WTC11 (cell line): ENCODE results near the gene SLCO4A1. TPM values are rescaled to one million over a fixed set of nuclear protein-coding genes. Genes with fewer than 3 reads are reported as not detected.

Experiments used
- ATAC-seq: fragments of 200-7000 bp; cut with Tn5 transposase; 2 replicates; pipeline ENCODE4 v1.10.0; 2021; ENCODE audit warnings: mild to moderate bottlenecking, moderate library complexity
- CTCF ChIA-PET: fragments of 300-600 bp; sonication (Branson Sonifier 250); formaldehyde crosslinking; loops from one replicate; lab custom pipeline; 2021; ENCODE audit warnings: antibody characterized with exemption; lab: Charles Lee
- POLR2A ChIA-PET: fragments of 350-600 bp; sonication (Branson Sonifier 250); formaldehyde crosslinking; loops from one replicate; lab custom pipeline; 2021; ENCODE audit warnings: antibody characterized with exemption; lab: Charles Lee
- DNase-seq: peaks from one replicate; pipeline ENCODE4 v3.0.0; 2021; ENCODE audit warnings: low spot score
- H3K27ac Mint-ChIP-seq: 2 replicates; pipeline ENCODE4 v1.8.0; 2021; ENCODE audit warnings: mixed read lengths
- H3K27me3 Mint-ChIP-seq: 2 replicates; pipeline ENCODE4 v1.8.0; 2021; ENCODE audit warnings: low read depth, mild to moderate bottlenecking, moderate library complexity, mixed read lengths
- H3K36me3 Mint-ChIP-seq: 2 replicates; pipeline ENCODE4 v1.8.0; 2021; ENCODE audit warnings: mixed read lengths
- H3K4me1 Mint-ChIP-seq: 2 replicates; pipeline ENCODE4 v1.8.0; 2022; ENCODE audit warnings: mixed read lengths
- H3K4me3 Mint-ChIP-seq: 2 replicates; pipeline ENCODE4 v1.8.0; 2021; ENCODE audit warnings: mild to moderate bottlenecking, moderate library complexity, mixed read lengths
- H3K9me3 Mint-ChIP-seq: 2 replicates; pipeline ENCODE4 v1.8.0; 2021; ENCODE audit warnings: mixed read lengths
- ESRRA ChIP-seq: sonication (generic); formaldehyde crosslinking; IDR thresholded peaks from 2 replicates; pipeline ENCODE4 v1.8.1; 2022; ENCODE audit warnings: mild to moderate bottlenecking, missing genetic modification reagents, borderline replicate concordance
- KAT7 ChIP-seq: sonication (generic); formaldehyde crosslinking; IDR thresholded peaks from 2 replicates; pipeline ENCODE4 v1.8.1; 2023; ENCODE audit warnings: missing genetic modification reagents, mild to moderate bottlenecking, borderline replicate concordance
- NFATC4 ChIP-seq: fragments of 250-450 bp; sonication (Bioruptor Pico); IDR thresholded peaks from 2 replicates; pipeline ENCODE4 v1.9.0; 2021; ENCODE audit warnings: mild to moderate bottlenecking
- NFE2L1 ChIP-seq: sonication (generic); formaldehyde crosslinking; IDR thresholded peaks from 2 replicates; pipeline ENCODE4 v1.8.1; 2023; ENCODE audit warnings: missing genetic modification reagents
- ZNF423 ChIP-seq: fragments of 250-450 bp; sonication (Bioruptor Pico); IDR thresholded peaks from 2 replicates; pipeline ENCODE4 v2.1.2; 2022; ENCODE audit warnings: mild to moderate bottlenecking, moderate library complexity
- ZNF671 ChIP-seq: fragments of 250-450 bp; sonication (Bioruptor Pico); IDR thresholded peaks from 2 replicates; pipeline ENCODE4 v1.8.0; 2021; ENCODE audit warnings: mild to moderate bottlenecking
- total RNA-seq: library from RNA; stranded (reverse); gene quantifications from 3 replicates; pipeline ENCODE4 v1.2.3, GENCODE V29; 2021
- TF ChIP-seq, protein P1 (sequence below): sonication (generic); formaldehyde crosslinking; IDR thresholded peaks from 2 replicates; pipeline ENCODE4 v1.8.1; 2023; ENCODE audit warnings: mild to moderate bottlenecking, missing genetic modification reagents
- TF ChIP-seq, protein P2 (sequence below): sonication (generic); formaldehyde crosslinking; IDR thresholded peaks from 2 replicates; pipeline ENCODE4 v1.8.1; 2022; ENCODE audit warnings: low read depth, missing genetic modification reagents, borderline replicate concordance
- TF ChIP-seq, protein P3 (sequence below): fragments of 250-450 bp; sonication (Bioruptor Pico); IDR thresholded peaks from 2 replicates; pipeline ENCODE4 v1.9.0; 2021; ENCODE audit warnings: mild to moderate bottlenecking
- TF ChIP-seq, protein P4 (sequence below): sonication (generic); formaldehyde crosslinking; IDR thresholded peaks from 2 replicates; pipeline ENCODE4 v1.8.0; 2023; ENCODE audit warnings: mild to moderate bottlenecking, missing genetic modification reagents
- TF ChIP-seq, protein P5 (sequence below): fragments of 250-450 bp; sonication (Bioruptor Pico); conservative IDR thresholded peaks from 2 replicates; pipeline ENCODE4 v1.9.0; 2021; ENCODE audit warnings: mild to moderate bottlenecking

SLCO4A1 gene
- total RNA-seq, 1 experiment from 2014 or later: 19.9 TPM

DNA sequence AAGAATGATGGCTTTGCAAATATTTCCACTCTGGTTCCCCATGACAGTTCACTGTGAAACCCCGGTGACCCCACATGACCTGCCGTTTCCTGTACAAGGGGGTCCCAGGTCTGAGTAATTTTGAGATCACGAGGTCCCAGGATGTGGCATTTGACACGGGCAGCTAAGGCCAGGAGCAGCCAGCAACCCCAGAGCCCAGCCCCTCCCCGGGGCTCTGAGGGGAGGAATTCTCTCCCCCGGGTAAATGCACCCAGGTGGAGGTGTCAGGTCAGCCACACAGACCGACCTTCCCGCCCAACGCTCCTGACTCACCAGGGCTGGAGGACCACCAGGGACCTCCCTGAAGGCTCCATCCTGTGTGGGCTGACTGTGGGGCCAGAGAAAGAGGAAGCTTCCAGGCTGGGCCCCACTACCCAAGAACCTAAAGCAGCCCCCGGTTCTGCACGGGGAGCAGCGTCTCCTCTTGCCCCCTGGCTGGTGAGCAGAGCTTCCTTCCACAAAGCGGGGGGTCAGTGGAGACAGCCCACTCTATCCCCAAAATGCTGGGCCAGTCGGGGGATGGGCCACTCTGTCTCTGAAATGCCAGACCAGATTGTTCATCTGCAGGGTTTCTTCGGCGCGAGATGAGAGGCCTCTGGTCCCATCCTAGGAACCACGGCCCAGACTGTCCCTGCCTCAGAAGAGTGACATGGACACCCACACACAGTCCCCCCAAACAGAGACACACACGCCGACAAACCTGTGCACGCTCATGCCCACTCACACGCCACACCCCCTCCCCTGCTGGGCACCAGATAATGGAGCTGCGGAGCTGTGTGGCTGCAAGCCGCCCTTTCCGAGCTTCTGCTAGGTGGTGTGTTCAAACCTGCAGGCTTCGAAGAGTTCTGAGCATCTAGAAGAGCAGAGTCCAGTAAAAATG lies 23.4 kb upstream of the SLCO4A1 start (continued):
- TF ChIP-seq, protein P1, sequence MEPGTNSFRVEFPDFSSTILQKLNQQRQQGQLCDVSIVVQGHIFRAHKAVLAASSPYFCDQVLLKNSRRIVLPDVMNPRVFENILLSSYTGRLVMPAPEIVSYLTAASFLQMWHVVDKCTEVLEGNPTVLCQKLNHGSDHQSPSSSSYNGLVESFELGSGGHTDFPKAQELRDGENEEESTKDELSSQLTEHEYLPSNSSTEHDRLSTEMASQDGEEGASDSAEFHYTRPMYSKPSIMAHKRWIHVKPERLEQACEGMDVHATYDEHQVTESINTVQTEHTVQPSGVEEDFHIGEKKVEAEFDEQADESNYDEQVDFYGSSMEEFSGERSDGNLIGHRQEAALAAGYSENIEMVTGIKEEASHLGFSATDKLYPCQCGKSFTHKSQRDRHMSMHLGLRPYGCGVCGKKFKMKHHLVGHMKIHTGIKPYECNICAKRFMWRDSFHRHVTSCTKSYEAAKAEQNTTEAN: no peak
- TF ChIP-seq NFE2L1 (CRISPR knock-in tag) (no peak), KAT7 (CRISPR knock-in tag) (no peak)
- TF ChIP-seq, protein P2, sequence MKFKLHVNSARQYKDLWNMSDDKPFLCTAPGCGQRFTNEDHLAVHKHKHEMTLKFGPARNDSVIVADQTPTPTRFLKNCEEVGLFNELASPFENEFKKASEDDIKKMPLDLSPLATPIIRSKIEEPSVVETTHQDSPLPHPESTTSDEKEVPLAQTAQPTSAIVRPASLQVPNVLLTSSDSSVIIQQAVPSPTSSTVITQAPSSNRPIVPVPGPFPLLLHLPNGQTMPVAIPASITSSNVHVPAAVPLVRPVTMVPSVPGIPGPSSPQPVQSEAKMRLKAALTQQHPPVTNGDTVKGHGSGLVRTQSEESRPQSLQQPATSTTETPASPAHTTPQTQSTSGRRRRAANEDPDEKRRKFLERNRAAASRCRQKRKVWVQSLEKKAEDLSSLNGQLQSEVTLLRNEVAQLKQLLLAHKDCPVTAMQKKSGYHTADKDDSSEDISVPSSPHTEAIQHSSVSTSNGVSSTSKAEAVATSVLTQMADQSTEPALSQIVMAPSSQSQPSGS (CRISPR knock-in tag): no peak
- TF ChIP-seq, protein P3, sequence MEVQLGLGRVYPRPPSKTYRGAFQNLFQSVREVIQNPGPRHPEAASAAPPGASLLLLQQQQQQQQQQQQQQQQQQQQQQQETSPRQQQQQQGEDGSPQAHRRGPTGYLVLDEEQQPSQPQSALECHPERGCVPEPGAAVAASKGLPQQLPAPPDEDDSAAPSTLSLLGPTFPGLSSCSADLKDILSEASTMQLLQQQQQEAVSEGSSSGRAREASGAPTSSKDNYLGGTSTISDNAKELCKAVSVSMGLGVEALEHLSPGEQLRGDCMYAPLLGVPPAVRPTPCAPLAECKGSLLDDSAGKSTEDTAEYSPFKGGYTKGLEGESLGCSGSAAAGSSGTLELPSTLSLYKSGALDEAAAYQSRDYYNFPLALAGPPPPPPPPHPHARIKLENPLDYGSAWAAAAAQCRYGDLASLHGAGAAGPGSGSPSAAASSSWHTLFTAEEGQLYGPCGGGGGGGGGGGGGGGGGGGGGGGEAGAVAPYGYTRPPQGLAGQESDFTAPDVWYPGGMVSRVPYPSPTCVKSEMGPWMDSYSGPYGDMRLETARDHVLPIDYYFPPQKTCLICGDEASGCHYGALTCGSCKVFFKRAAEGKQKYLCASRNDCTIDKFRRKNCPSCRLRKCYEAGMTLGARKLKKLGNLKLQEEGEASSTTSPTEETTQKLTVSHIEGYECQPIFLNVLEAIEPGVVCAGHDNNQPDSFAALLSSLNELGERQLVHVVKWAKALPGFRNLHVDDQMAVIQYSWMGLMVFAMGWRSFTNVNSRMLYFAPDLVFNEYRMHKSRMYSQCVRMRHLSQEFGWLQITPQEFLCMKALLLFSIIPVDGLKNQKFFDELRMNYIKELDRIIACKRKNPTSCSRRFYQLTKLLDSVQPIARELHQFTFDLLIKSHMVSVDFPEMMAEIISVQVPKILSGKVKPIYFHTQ (CRISPR knock-in tag): no peak

DNA sequence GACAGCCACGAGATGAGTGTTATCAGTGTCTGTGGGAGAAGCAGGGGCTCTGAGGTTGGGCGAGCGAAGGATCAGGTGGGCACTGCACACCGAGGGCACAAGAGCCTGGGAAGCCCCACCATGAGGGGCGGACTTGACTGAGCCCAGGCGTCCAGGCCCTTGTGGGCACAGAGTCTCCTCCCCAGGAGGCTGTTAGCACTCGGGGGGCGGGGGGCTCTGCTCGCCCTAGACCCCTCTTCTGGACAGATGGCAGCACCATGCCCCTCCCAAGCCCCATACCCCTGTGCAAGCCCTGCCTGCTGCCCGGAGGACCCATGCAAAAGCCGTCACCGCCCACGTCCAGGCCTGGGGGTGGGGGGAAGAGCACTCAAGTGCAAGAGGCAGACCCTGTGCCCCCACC lies 21.7 kb upstream of the SLCO4A1 start:
- no peaks in the 10 kb centered on the region for H3K27me3 Mint-ChIP-seq
- no peaks in the 10 kb centered on the region for H3K9me3 Mint-ChIP-seq
- no peak overlapping the region for H3K4me3 Mint-ChIP-seq
- H3K27ac Mint-ChIP-seq: no peak overlapping the region
- POLR2A ChIA-PET: no interaction called here
- TF ChIP-seq, protein P4, sequence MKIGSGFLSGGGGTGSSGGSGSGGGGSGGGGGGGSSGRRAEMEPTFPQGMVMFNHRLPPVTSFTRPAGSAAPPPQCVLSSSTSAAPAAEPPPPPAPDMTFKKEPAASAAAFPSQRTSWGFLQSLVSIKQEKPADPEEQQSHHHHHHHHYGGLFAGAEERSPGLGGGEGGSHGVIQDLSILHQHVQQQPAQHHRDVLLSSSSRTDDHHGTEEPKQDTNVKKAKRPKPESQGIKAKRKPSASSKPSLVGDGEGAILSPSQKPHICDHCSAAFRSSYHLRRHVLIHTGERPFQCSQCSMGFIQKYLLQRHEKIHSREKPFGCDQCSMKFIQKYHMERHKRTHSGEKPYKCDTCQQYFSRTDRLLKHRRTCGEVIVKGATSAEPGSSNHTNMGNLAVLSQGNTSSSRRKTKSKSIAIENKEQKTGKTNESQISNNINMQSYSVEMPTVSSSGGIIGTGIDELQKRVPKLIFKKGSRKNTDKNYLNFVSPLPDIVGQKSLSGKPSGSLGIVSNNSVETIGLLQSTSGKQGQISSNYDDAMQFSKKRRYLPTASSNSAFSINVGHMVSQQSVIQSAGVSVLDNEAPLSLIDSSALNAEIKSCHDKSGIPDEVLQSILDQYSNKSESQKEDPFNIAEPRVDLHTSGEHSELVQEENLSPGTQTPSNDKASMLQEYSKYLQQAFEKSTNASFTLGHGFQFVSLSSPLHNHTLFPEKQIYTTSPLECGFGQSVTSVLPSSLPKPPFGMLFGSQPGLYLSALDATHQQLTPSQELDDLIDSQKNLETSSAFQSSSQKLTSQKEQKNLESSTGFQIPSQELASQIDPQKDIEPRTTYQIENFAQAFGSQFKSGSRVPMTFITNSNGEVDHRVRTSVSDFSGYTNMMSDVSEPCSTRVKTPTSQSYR: no peak
- TF ChIP-seq, protein P5, sequence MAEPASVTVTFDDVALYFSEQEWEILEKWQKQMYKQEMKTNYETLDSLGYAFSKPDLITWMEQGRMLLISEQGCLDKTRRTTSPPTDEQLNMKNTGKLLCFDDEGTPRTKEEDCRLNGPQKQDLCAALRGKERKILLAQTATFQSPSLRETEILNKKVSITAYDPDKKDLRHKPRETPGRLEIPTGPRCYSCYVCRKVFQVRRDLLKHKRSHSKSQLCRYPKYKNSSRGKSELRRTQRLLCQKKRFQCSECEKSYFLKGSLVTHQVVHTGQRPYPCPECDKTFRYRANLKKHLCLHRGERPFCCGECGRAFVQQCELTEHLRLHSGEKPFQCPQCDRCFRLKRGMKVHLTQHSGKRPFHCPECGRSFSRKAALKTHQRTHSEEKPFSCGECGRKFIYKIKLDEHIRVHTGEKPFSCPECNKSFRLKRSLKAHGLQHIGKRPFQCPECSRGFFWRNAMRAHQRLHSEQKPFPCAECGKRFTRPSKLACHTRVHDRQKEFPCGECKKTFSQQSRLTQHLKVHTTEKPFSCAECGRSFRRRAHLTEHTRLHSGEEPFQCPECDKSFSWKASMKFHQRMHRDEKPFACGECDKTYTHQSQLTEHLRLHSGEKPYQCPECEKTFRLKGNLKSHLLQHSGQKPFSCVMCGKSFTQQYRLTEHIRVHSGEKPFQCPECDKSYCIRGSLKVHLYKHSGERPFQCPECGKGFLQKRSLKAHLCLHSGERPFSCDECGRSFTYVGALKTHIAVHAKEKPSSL: no peak
- TF ChIP-seq NFATC4 (CRISPR knock-in tag) (no peak), ZNF423 (no peak), ESRRA (CRISPR knock-in tag) (no peak), ZNF671 (CRISPR knock-in tag) (no peak)
- TF ChIP-seq, all 79 proteins: peak for 0
- CTCF ChIA-PET: no interaction called here
- ATAC-seq (no peak), DNase-seq (no peak)
- no peaks in the 10 kb centered on the region for H3K36me3 Mint-ChIP-seq
- H3K4me1 Mint-ChIP-seq: peaks cover 19% of the 10 kb centered on the region
